Endodermal cell (in vitro differentiated cells): ENCODE data around the gene QSOX2. TPM values are rescaled to one million over a fixed set of nuclear protein-coding genes. Genes with fewer than 3 reads are reported as not detected.

ENCODE experiments used
- DNase-seq: peaks from one replicate; pipeline ENCODE4 v3.0.0-alpha.2; 2017
- H3K27ac ChIP-seq: 2 replicates; pipeline ENCODE4 v1.5.1; 2013; ENCODE audit warnings: mild to moderate bottlenecking, low read depth, low read length, moderate library complexity
- H3K27me3 ChIP-seq: 2 replicates; pipeline ENCODE4 v1.6.1; 2013; ENCODE audit warnings: mild to moderate bottlenecking, low read length, moderate library complexity; ENCODE audit not compliant: insufficient read depth, control insufficient read depth, poor library complexity, severe bottlenecking
- H3K36me3 ChIP-seq: 2 replicates; pipeline ENCODE4 v1.7.0; 2013; ENCODE audit warnings: mild to moderate bottlenecking, low read length, moderate library complexity; ENCODE audit not compliant: control insufficient read depth, insufficient read depth
- H3K4me1 ChIP-seq: one replicate; pipeline ENCODE4 v1.7.0; 2013; ENCODE audit warnings: low read length; ENCODE audit not compliant: control insufficient read depth, insufficient read depth
- H3K4me3 ChIP-seq: 2 replicates; pipeline ENCODE4 v1.5.1; 2013; ENCODE audit warnings: mild to moderate bottlenecking, low read length, moderate library complexity
- H3K9ac ChIP-seq: 2 replicates; pipeline ENCODE4 v1.6.1; 2013; ENCODE audit warnings: mild to moderate bottlenecking, low read length, moderate library complexity; ENCODE audit not compliant: poor library complexity, severe bottlenecking; ENCODE audit errors: extremely low read depth
- H3K9me3 ChIP-seq: 2 replicates; pipeline ENCODE4 v1.6.1; 2013; ENCODE audit warnings: mild to moderate bottlenecking, low read length, moderate library complexity; ENCODE audit not compliant: control insufficient read depth
- H3K27ac Mint-ChIP-seq: 2 replicates; pipeline ENCODE4 v1.8.0; 2020; ENCODE audit warnings: mixed read lengths
- H3K27me3 Mint-ChIP-seq: 2 replicates; pipeline ENCODE4 v1.8.0; 2021; ENCODE audit warnings: mild to moderate bottlenecking, mixed read lengths; ENCODE audit not compliant: insufficient read depth
- H3K36me3 Mint-ChIP-seq: 2 replicates; pipeline ENCODE4 v1.8.0; 2020; ENCODE audit warnings: low read depth, mixed read lengths
- H3K4me1 Mint-ChIP-seq: 2 replicates; pipeline ENCODE4 v1.8.0; 2020; ENCODE audit warnings: mixed read lengths
- H3K4me3 Mint-ChIP-seq: 2 replicates; pipeline ENCODE4 v1.8.0; 2020; ENCODE audit warnings: mild to moderate bottlenecking, moderate library complexity, mixed read lengths
- H3K9me3 Mint-ChIP-seq: 2 replicates; pipeline ENCODE4 v1.8.0; 2020; ENCODE audit warnings: mild to moderate bottlenecking, mixed read lengths
- CTCF ChIP-seq: fragments of 200-600 bp; sonication (generic); conservative IDR thresholded peaks from 2 replicates; pipeline ENCODE4 v1.5.0; 2021; ENCODE audit warnings: antibody characterized with exemption, mild to moderate bottlenecking
- WGBS, 2 experiments: methylation state at CpG; one replicate each; pipeline versions ENCODE4 v1.1.5 to v1.1.7; 2013; ENCODE audit warnings: missing lambda C conversion rate in 2 of 2, mixed read lengths in 1 of 2; ENCODE audit not compliant: insufficient coverage in 1 of 2, insufficient read length in 1 of 2; 5-methylcytosine and 5-hydroxymethylcytosine counted together
- long read RNA-seq, 4 experiments: library from polyadenylated mRNA in 2 of 4; library from RNA in 1 of 4; library from capped mRNA in 1 of 4; stranded (forward) in 3 of 4; unstranded in 1 of 4; transcript quantifications; one replicate each; pipeline ENCODE4 v2.0.0, GENCODE V29; 2020 to 2021; ENCODE audit warnings: inconsistent platforms in 1 of 4
- polyA plus RNA-seq, 2 experiments: library from polyadenylated mRNA; stranded (reverse); fragments of 50-300 nt; gene quantifications; one replicate each; pipeline ENCODE4 v1.2.3, GENCODE V29; 2013
- total RNA-seq, 2 donors: library from RNA; stranded (reverse); fragmentation: NEBNext Ultra II Directional in 1 of 2; extraction: Animal tissue kit (Norgen Biotek cat#: 25700) in 1 of 2; gene quantifications; 2 replicates in 1 of 2; 3 replicates in 1 of 2; pipeline ENCODE4 v1.2.1, GENCODE V29; 2021

QSOX2 gene, protein sequence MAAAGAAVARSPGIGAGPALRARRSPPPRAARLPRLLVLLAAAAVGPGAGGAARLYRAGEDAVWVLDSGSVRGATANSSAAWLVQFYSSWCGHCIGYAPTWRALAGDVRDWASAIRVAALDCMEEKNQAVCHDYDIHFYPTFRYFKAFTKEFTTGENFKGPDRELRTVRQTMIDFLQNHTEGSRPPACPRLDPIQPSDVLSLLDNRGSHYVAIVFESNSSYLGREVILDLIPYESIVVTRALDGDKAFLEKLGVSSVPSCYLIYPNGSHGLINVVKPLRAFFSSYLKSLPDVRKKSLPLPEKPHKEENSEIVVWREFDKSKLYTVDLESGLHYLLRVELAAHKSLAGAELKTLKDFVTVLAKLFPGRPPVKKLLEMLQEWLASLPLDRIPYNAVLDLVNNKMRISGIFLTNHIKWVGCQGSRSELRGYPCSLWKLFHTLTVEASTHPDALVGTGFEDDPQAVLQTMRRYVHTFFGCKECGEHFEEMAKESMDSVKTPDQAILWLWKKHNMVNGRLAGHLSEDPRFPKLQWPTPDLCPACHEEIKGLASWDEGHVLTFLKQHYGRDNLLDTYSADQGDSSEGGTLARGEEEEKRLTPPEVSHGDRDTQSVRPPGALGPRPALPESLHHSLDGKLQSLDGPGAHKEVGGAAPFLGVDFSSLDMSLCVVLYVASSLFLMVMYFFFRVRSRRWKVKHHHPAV
- total RNA-seq: 10 to 100 TPM; 22.0 to 26.3 TPM
- 29.8 TPM for polyA plus RNA-seq (2013, experiment 1 of 2)
- polyA plus RNA-seq (2013, experiment 2 of 2): 26.3 TPM
- long read RNA-seq, experiment 1, partial matches to known transcripts: 5 of 9 reads
- long read RNA-seq, experiment 1, other reads (novel, unspliced or antisense): 4 of 9 reads
- long read RNA-seq, experiment 2, partial matches to known transcripts: 1 of 7 reads
- long read RNA-seq, experiment 2, other reads (novel, unspliced or antisense): 6 of 7 reads
- long read RNA-seq, experiment 3, partial matches to known transcripts: 0 of 4 reads
- long read RNA-seq, experiment 3, other reads (novel, unspliced or antisense): 4 of 4 reads
- long read RNA-seq, experiment 4, partial matches to known transcripts: 0 of 1 reads
- long read RNA-seq, experiment 4, other reads (novel, unspliced or antisense): 1 of 1 reads

DNA sequence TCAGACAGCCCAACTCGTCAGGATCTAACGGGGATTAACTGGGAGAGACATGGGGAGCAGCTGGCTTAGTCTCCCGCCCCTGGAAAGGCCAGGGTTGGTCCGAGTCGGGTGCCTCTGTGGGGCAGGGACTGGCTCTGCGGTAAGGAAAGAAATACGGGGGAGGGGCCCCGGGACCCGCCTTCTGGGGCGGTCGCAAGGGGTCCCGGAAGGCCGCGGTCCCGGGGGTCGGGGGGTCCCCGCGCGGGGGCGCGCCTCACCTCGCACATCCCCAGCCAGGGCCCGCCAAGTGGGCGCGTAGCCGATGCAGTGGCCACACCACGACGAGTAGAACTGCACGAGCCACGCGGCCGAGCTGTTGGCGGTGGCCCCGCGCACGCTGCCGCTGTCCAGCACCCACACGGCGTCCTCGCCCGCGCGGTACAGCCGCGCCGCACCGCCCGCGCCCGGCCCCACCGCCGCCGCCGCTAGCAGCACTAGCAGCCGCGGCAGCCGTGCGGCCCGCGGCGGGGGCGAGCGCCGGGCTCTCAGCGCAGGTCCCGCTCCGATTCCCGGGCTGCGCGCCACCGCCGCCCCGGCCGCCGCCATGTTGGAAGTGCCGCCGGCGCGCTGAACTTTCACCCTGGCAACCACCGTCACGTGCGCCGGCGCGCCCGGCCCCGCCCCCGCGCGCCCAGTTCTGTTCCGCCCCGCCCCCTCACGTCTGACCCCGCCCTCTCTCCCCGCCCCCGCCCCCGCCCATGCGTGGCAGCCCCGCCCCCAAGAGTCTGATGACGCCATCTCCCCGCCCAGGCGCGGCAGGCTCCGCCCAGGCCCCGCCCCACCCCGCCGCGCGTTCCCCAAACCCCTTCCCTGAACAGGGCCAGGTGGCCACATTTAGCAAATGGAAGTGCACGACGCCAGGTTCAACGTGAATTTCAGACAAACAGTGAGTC, at the start of gene QSOX2:
QSOX2 (minus strand) TSS at position 594 of the 932 bp plus-strand sequence; CDS start at position 585, 9 bp downstream.
- no peaks in the 10 kb centered on the region for H3K36me3 Mint-ChIP-seq
- Histone ChIP-seq H3K27ac (no peak within 1 kb of the TSS), H3K36me3 (no peaks in the 10 kb centered on the region), H3K9ac (no peak within 1 kb of the TSS), H3K4me1 (peaks cover 7% of the 10 kb centered on the region), H3K9me3 (no peaks in the 10 kb centered on the region), H3K4me3 (peak within 1 kb of the TSS; percentile 87), H3K27me3 (no peaks in the 10 kb centered on the region)
- TF ChIP-seq CTCF: no peak
- peak within 1 kb of the TSS; percentile 90 for H3K27ac Mint-ChIP-seq
- DNase-seq: peak; percentile 94
- 0% methylated on average over 43 to 102 of the region's 112 CpGs for WGBS, 2 experiments
- H3K4me1 Mint-ChIP-seq: peaks cover 17% of the 10 kb centered on the region
- H3K9me3 Mint-ChIP-seq: no peaks in the 10 kb centered on the region
- peaks cover 10% of the 10 kb centered on the region for H3K27me3 Mint-ChIP-seq
- H3K4me3 Mint-ChIP-seq: peak within 1 kb of the TSS; percentile 78

DNA sequence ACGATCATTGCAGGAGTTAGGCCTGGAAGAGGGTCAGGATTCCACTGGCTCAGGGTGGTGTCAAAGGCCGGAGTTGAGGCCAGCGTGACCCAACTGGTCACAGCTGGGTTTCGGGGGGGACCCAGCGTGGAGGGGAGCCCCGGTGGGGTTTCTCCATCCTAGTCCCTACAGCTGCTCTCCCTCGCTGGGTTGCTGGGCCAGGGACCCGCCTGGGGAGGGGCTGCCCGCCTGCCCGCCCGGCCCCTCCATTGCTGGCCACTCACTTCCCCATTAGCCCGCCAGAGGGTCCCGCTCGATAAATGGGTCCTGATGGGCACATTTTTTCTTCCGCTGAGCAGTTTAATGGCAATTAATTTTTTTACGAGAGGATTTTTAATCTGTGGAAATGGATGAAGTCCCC, 49.4 kb upstream of the QSOX2 start:
- 94 to 97% methylated on average over 9 to 16 of the region's 16 CpGs for WGBS, 2 experiments
- no peak for TF ChIP-seq CTCF
- no peaks in the 10 kb centered on the region for H3K27me3 Mint-ChIP-seq

More for the DNA sequence above, 49.4 kb upstream of the QSOX2 start:
- Histone ChIP-seq H3K4me1 (no peaks in the 10 kb centered on the region), H3K27me3 (no peaks in the 10 kb centered on the region), H3K4me3 (no peak overlapping the region), H3K27ac (no peak overlapping the region), H3K36me3 (no peaks in the 10 kb centered on the region), H3K9ac (no peak overlapping the region), H3K9me3 (peaks cover 4% of the 10 kb centered on the region)
- DNase-seq: no peak
- Mint-ChIP-seq H3K36me3 (no peaks in the 10 kb centered on the region), H3K4me1 (no peaks in the 10 kb centered on the region), H3K4me3 (no peak overlapping the region), H3K27ac (no peak overlapping the region), H3K9me3 (no peaks in the 10 kb centered on the region)
